Neural cell (in vitro differentiated cells): Measurements from ENCODE around the gene TLE2. TPM values are rescaled to one million over a fixed set of nuclear protein-coding genes. Genes with fewer than 3 reads are reported as not detected.

Source experiments
- H2AFZ ChIP-seq: fragments of 200-600, 300-800 bp; sonication (generic), shearing (Covaris generic); 2 replicates; pipeline ENCODE4 v1.6.0; 2014; ENCODE audit warnings: low read depth, mild to moderate bottlenecking, antibody characterized with exemption, low read length, moderate library complexity
- H3F3A ChIP-seq: fragments of 200-600 bp; shearing (Covaris generic); 2 replicates; pipeline ENCODE4 v1.6.1; 2016; ENCODE audit warnings: mild to moderate bottlenecking, moderate library complexity, mixed read lengths, antibody characterized with exemption, low read length; ENCODE audit not compliant: insufficient read depth, poor library complexity, severe bottlenecking
- H3K27ac ChIP-seq: fragments of 200-600, 300-800 bp; sonication (generic), shearing (Covaris generic); 2 replicates; pipeline ENCODE4 v1.5.1; 2014; ENCODE audit warnings: mild to moderate bottlenecking, low read length, moderate library complexity
- H3K27me3 ChIP-seq: fragments of 300-800, 200-600 bp; sonication (generic), shearing (Covaris generic); 2 replicates; pipeline ENCODE4 v1.6.0; 2014; ENCODE audit warnings: mild to moderate bottlenecking, low read depth, low read length, moderate library complexity; ENCODE audit not compliant: insufficient read depth
- H3K36me3 ChIP-seq: fragments of 300-800, 200-600 bp; sonication (generic), shearing (Covaris generic); 2 replicates; pipeline ENCODE4 v1.5.1; 2014; ENCODE audit warnings: mild to moderate bottlenecking, antibody characterized with exemption, low read length, moderate library complexity; ENCODE audit not compliant: insufficient read depth
- H3K4me2 ChIP-seq: fragments of 300-800, 200-600 bp; sonication (generic), shearing (Covaris generic); 2 replicates; pipeline ENCODE4 v1.6.0; 2014; ENCODE audit warnings: mild to moderate bottlenecking, low read length
- H3K4me3 ChIP-seq: fragments of 300-800, 200-600 bp; sonication (generic), shearing (Covaris generic); 2 replicates; pipeline ENCODE4 v1.5.1; 2014; ENCODE audit warnings: mild to moderate bottlenecking, low read length, moderate library complexity
- H3K79me2 ChIP-seq: fragments of 200-600 bp; shearing (Covaris generic); replicated peaks from 2 replicates; pipeline ENCODE4 v1.6.0; 2014; ENCODE audit warnings: mild to moderate bottlenecking, low read length, moderate library complexity; ENCODE audit not compliant: insufficient read depth
- H3K9ac ChIP-seq: fragments of 300-800, 200-600 bp; sonication (generic), shearing (Covaris generic); 2 replicates; pipeline ENCODE4 v1.6.1; 2016; ENCODE audit warnings: mild to moderate bottlenecking, low read length, mixed read lengths
- H3K9me2 ChIP-seq: fragments of 200-600 bp; shearing (Covaris generic); 2 replicates; pipeline ENCODE4 v1.6.1; 2016; ENCODE audit warnings: mild to moderate bottlenecking, low read length, mixed read lengths; ENCODE audit not compliant: insufficient read depth
- H3K9me3 ChIP-seq: fragments of 200-600, 300-800 bp; sonication (generic), shearing (Covaris generic); 2 replicates; pipeline ENCODE4 v1.6.1; 2016; ENCODE audit warnings: mild to moderate bottlenecking, mixed run types, low read length, moderate library complexity, mixed read lengths
- H4K20me1 ChIP-seq: fragments of 200-600 bp; shearing (Covaris generic); 2 replicates; pipeline ENCODE4 v1.6.1; 2016; ENCODE audit warnings: mild to moderate bottlenecking, mixed run types; ENCODE audit not compliant: insufficient read depth
- CTCF ChIP-seq: fragments of 450-650 bp; IDR thresholded peaks from 2 replicates; pipeline ENCODE4 v1.5.1; 2014; ENCODE audit warnings: antibody characterized with exemption, mild to moderate bottlenecking, moderate library complexity; ENCODE audit not compliant: poor library complexity, severe bottlenecking
- EP300 ChIP-seq: fragments of 450-650 bp; conservative IDR thresholded peaks from 2 replicates; pipeline ENCODE4 v1.6.1; 2014; ENCODE audit warnings: antibody characterized with exemption, mild to moderate bottlenecking, moderate library complexity; ENCODE audit not compliant: poor library complexity, severe bottlenecking
- EZH2 ChIP-seq: fragments of 200-600, 300-800 bp; shearing (Covaris generic), sonication (generic); IDR thresholded peaks from 2 replicates; pipeline ENCODE4 v1.6.1; 2014; ENCODE audit warnings: antibody characterized with exemption, low read length, borderline replicate concordance, mild to moderate bottlenecking; ENCODE audit not compliant: insufficient read depth, poor library complexity, severe bottlenecking
- MXI1 ChIP-seq: fragments of 450-650 bp; conservative IDR thresholded peaks from 2 replicates; pipeline ENCODE4 v1.6.1; 2014; ENCODE audit warnings: antibody characterized with exemption, mild to moderate bottlenecking; ENCODE audit not compliant: poor library complexity, severe bottlenecking
- POLR2AphosphoS5 ChIP-seq: IDR thresholded peaks from 2 replicates; pipeline ENCODE4 v1.6.1; 2012
- RAD21 ChIP-seq: fragments of 450-650 bp; conservative IDR thresholded peaks from 2 replicates; pipeline ENCODE4 v1.6.1; 2014; ENCODE audit warnings: antibody characterized with exemption, mild to moderate bottlenecking, moderate library complexity
- SMC3 ChIP-seq: fragments of 450-650 bp; conservative IDR thresholded peaks from 2 replicates; pipeline ENCODE4 v1.6.1; 2014; ENCODE audit warnings: antibody characterized with exemption, mild to moderate bottlenecking, moderate library complexity; ENCODE audit not compliant: poor library complexity
- TAF1 ChIP-seq: IDR thresholded peaks from 2 replicates; pipeline ENCODE4 v1.6.1; 2012; ENCODE audit warnings: low read depth
- polyA plus RNA-seq: library from polyadenylated mRNA; depleted of rRNA; stranded (reverse); fragments of >200 nt; gene quantifications from 2 replicates; pipeline ENCODE4 v1.2.3, GENCODE V29; 2014
- TF ChIP-seq, protein P1 (sequence below): IDR thresholded peaks from 2 replicates; pipeline ENCODE4 v1.6.1; 2012; ENCODE audit warnings: borderline replicate concordance

Gene TLE2
- polyA plus RNA-seq, 1 donor from 2014 or later = 7.0 TPM

DNA sequence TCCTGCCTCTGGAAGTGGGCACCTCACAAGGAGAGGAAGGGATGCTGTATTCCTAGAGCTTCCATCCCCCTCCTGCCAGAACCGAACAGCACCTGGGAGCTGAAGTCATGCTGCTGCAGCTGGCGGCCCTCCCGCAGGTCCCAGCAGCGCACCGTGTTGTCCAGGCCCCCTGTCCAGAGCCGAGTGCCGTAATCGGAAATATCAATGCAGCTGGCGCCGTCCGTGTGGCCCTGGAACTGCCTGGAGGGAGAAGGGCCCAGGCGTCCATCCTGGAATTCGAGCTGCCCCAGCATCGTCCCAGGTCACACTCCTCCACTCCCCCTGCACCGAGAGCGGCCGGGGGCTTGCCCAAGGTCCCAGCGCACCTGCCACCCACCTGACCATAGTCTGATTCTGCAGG is 23.7 kb downstream of the TLE2 start:
- H3K4me3 ChIP-seq = no peak overlapping the region
- TF ChIP-seq TAF1 (no peak), POLR2AphosphoS5 (no peak), EZH2 (no peak), MXI1 (no peak), CTCF (no peak), RAD21 (no peak), SMC3 (no peak), EP300 (no peak)
- TF ChIP-seq, protein P1, sequence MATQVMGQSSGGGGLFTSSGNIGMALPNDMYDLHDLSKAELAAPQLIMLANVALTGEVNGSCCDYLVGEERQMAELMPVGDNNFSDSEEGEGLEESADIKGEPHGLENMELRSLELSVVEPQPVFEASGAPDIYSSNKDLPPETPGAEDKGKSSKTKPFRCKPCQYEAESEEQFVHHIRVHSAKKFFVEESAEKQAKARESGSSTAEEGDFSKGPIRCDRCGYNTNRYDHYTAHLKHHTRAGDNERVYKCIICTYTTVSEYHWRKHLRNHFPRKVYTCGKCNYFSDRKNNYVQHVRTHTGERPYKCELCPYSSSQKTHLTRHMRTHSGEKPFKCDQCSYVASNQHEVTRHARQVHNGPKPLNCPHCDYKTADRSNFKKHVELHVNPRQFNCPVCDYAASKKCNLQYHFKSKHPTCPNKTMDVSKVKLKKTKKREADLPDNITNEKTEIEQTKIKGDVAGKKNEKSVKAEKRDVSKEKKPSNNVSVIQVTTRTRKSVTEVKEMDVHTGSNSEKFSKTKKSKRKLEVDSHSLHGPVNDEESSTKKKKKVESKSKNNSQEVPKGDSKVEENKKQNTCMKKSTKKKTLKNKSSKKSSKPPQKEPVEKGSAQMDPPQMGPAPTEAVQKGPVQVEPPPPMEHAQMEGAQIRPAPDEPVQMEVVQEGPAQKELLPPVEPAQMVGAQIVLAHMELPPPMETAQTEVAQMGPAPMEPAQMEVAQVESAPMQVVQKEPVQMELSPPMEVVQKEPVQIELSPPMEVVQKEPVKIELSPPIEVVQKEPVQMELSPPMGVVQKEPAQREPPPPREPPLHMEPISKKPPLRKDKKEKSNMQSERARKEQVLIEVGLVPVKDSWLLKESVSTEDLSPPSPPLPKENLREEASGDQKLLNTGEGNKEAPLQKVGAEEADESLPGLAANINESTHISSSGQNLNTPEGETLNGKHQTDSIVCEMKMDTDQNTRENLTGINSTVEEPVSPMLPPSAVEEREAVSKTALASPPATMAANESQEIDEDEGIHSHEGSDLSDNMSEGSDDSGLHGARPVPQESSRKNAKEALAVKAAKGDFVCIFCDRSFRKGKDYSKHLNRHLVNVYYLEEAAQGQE = no peak
- H3K79me2 ChIP-seq = no peaks in the 10 kb centered on the region
- peaks cover 3% of the 10 kb centered on the region for H3K27me3 ChIP-seq
- H3K4me2 ChIP-seq = no peak overlapping the region
- no peaks in the 10 kb centered on the region for H3K9me2 ChIP-seq
- H2AFZ ChIP-seq = no peak overlapping the region
- no peaks in the 10 kb centered on the region for H4K20me1 ChIP-seq
- no peaks in the 10 kb centered on the region for H3K36me3 ChIP-seq
- no peak overlapping the region for H3K27ac ChIP-seq
- H3F3A ChIP-seq = no peaks in the 10 kb centered on the region
- H3K9ac ChIP-seq = no peak overlapping the region
- no peaks in the 10 kb centered on the region for H3K9me3 ChIP-seq

- TF ChIP-seq CTCF = no peak
- TF ChIP-seq, protein P1 = no peak
- TF ChIP-seq RAD21 = no peak
- no peak for TF ChIP-seq EP300
- TF ChIP-seq SMC3 = no peak
- TF ChIP-seq TAF1 = no peak
- TF ChIP-seq POLR2AphosphoS5 = no peak
- TF ChIP-seq MXI1 = no peak
- no peak for TF ChIP-seq EZH2
- H3K9me2 ChIP-seq = no peaks in the 10 kb centered on the region
- no peaks in the 10 kb centered on the region for H3K36me3 ChIP-seq
- H3K9me3 ChIP-seq = no peaks in the 10 kb centered on the region
- H3K27me3 ChIP-seq = peaks cover 3% of the 10 kb centered on the region
- H3K27ac ChIP-seq = no peak overlapping the region
- H3K9ac ChIP-seq = no peak overlapping the region
- H3K4me3 ChIP-seq = no peak overlapping the region
- H3F3A ChIP-seq = no peaks in the 10 kb centered on the region
- no peaks in the 10 kb centered on the region for H4K20me1 ChIP-seq
- H2AFZ ChIP-seq = no peak overlapping the region
- no peaks in the 10 kb centered on the region for H3K79me2 ChIP-seq
- H3K4me2 ChIP-seq = no peak overlapping the region
Measured at GRCh38 chr19:3004522-3004921, 24.6 kb downstream of the TLE2 start.
